Pericardium fibroblast (primary cell): ENCODE measurements around the gene HSPA2. TPM values are rescaled to one million over a fixed set of nuclear protein-coding genes. Genes with fewer than 3 reads are reported as not detected.

Experiments
- total RNA-seq: library from RNA; depleted of rRNA; stranded (reverse); fragments of >200 nt; gene quantifications from 2 replicates; pipeline ENCODE4 v1.2.3, GENCODE V29; 2015

HSPA2 gene
- 4.8 and 23.0 TPM in 2 replicates for total RNA-seq

DNA sequence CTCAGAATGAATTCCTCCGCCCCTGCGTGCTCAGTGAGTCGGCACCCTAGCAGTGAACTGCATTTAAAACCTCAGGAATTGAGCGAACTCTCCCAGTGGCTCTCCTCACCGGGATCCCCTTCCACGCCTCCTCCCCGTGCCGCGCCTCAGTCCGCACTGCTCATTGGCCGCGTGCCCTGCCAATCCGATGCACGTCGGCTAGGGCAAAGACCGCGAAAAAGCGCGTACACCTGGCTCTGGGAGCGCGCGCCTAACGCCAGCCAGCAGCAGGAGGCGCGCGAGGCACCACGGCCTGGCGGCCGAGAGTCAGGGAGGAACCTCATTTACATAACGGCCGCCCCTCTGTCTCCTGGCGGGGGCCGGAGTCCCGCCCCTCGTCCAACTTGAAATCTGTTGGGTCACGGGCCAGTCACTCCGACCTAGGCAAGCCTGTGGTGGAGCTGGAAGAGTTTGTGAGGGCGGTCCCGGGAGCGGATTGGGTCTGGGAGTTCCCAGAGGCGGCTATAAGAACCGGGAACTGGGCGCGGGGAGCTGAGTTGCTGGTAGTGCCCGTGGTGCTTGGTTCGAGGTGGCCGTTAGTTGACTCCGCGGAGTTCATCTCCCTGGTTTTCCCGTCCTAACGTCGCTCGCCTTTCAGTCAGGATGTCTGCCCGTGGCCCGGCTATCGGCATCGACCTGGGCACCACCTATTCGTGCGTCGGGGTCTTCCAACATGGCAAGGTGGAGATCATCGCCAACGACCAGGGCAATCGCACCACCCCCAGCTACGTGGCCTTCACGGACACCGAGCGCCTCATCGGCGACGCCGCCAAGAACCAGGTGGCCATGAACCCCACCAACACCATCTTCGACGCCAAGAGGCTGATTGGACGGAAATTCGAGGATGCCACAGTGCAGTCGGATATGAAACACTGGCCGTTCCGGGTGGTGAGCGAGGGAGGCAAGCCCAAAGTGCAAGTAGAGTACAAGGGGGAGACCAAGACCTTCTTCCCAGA is at the start of gene HSPA2:
Gene HSPA2, plus strand, starts transcription at position 534 of the 995 bp plus-strand sequence. Its CDS starts 109 bp downstream, at position 643.

DNA sequence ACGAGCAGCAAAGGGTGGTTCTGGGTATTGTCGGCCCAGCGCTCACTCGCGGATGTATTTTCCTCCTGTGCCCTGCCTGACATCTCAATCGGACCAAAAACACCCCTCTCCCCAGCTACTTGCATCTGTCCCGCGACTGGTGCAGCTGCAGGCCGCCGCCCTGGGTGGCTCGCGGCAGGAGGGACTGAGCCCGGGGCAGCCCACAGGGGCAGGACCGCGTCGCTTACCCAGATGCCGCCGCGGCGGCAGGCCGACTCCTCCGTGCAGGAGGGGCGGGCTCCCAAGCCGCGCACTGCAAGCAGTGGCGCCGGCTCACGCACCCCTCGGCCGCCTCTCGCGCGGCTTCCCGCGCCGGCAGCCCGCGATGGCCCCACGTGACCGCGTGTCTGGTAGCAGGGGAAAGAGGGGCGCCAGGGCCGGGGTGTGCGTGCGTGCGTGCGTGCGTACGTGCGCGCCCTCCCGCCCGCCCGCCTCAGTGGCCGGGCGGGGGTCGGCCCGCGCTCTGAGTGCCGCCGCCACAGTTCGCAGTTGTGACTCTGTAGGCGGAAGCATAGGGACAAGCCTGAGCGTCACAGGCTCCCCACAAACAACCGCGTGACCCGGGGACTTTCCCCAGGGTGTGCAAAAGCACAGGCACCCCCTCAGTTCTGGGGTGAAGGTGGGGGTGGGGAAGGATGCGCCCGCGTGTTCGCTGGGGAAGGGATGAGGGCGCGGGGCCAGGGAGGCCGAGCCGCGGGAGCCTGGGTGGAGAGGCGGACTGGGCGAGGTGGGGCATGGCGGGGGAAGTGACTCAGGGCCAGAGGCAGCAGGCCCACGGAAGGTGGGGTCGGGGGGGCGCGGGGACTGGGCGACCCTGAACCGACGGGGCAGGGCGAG is 36.9 kb upstream of the HSPA2 start, which contains the start of gene ZBTB25:
Gene ZBTB25, minus strand, starts transcription at position 405 of the 876 bp plus-strand sequence. CDS start 13,305 bp downstream, outside the sequence.

DNA sequence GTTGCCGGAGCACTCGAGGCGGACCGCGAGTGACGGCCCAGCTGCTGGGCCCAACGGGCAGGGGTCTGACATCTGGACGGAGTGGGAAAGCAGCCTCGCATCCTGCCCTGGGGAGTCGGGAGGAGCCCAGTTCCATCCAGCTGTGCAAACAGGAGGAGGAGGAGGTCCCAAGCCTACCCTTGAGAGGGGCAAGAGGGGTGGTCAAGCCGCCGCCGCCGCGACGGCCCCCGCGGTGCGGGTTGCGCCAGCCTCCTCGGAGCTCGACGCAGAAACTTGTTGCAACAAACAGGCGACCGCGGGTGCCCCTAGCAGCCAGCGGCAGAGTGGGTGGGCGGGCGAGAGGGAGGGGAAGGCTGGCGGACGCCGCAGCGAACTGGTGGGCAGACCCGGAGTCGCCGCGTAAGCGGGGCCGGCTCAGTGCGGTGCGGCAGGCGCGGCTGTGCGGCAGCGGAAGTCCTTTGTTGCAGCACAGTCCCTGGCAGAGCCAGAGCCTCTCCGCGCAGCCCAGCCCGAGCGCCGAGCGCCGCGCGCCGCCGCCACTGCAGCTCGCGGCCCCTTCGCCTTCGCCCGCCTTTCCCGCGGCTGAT is 36.1 kb upstream of the HSPA2 start, which contains the start of gene ZBTB1:
Gene ZBTB1, plus strand, starts transcription at position 461 of the 587 bp plus-strand sequence. CDS start 16,735 bp downstream, outside the sequence.

DNA sequence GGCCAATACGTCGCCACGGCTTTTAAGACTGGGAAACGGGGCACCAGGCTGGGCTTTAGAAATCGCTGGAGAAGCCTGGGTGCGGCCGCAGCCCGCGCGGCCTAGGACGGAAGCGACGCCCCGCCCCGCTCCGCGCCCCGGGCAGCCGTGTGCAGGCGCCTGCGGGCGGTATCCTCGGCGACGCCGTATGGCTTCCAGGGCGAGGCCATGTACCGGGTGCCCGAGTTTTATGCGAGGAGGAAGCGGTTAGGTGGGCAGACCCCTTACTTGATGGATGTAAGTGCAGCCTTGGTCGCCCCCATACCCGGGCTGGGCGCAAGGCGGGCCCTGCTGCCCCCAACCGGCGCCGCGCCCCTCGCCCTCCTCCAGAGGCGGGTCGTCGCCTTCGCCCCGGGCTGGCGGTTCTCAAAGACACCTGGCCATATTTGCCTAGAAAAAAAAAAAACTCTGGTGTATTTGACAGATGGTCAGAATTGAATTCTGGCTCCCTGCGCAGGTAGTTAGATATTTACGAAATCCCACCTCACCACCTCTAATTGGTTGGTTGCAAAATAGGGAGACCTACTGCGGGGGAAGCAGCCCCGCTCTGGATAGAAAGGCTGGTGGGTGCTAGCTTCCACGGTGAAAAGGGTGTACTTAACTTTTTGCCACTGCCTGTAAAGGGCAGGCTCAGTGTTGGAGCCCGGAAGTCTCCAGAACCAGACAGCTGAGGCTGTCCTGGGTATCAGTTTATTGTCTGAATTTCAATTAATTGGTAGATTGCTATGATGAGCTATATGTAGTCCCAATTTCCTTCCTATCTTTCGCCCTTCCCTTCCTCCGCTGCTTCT is 9.5 kb downstream of the HSPA2 start, which contains the start of gene PPP1R36:
Gene PPP1R36, plus strand, starts transcription at position 171 of the 830 bp plus-strand sequence. Its CDS starts 37 bp downstream, at position 208.

Other genes starting within 250 kb of the HSPA2 start
- gene ESR2, start 246.4 kb upstream of the HSPA2 start, total RNA-seq = 0.26 TPM in 1 of 2 replicates, not detected in the other
- 21.9 and 31.2 TPM in 2 replicates for gene MTHFD1, start 152.4 kb upstream of the HSPA2 start, total RNA-seq
- 0.09 and 0.70 TPM in 2 replicates for gene AKAP5, start 75.2 kb upstream of the HSPA2 start, total RNA-seq
- gene ZBTB25, start 36.9 kb upstream of the HSPA2 start, total RNA-seq = 3.5 and 5.0 TPM in 2 replicates
- gene ZBTB1, start 36.0 kb upstream of the HSPA2 start, total RNA-seq = 23.8 and 33.4 TPM in 2 replicates
- gene PPP1R36, start 9.2 kb downstream of the HSPA2 start, total RNA-seq = not detected in 2 replicates
- 20.8 and 23.4 TPM in 2 replicates for gene PLEKHG3, start 163.7 kb downstream of the HSPA2 start, total RNA-seq